GM21723 (cell line): ENCODE data around the gene UQCC3.
"Not testable (repeated sequence)": the region's sequence is repeated elsewhere in the genome, so short reads cannot be mapped to it uniquely, and the experiment has no call there.

Source experiments
- ATAC-seq: cut with Tn5 transposase; IDR thresholded peaks from one replicate; pipeline ENCODE4 v1.9.1; 2021; ENCODE audit warnings: mild to moderate bottlenecking, moderate library complexity; ENCODE audit not compliant: unreplicated experiment

Gene UQCC3

GRCh38 chr11:62665599-62666258 is 5.7 kb upstream of the UQCC3 start:
- ATAC-seq: peak; percentile 20

- ATAC-seq: no peak
These were observed 5.1 kb upstream of the UQCC3 start for GRCh38 chr11:62666259-62666926.

- ATAC-seq: no peak
These were observed 4.0 kb upstream of the UQCC3 start for GRCh38 chr11:62667460-62667859.

- ATAC-seq: no peak
These were observed 1.9 kb upstream of the UQCC3 start for GRCh38 chr11:62669420-62670161.

GRCh38 chr11:62671236-62671607 is 251 bp upstream of the UQCC3 start:
- peak; percentile 16 for ATAC-seq

GRCh38 chr11:62673196-62673525 is 1.7 kb downstream of the UQCC3 start:
- ATAC-seq: no peak

- not testable (repeated sequence) for ATAC-seq
These were observed 3.9 kb downstream of the UQCC3 start for GRCh38 chr11:62675415-62675814.

GRCh38 chr11:62676698-62677097 is 5.2 kb downstream of the UQCC3 start:
- ATAC-seq: no peak

GRCh38 chr11:62677156-62677555 is 5.7 kb downstream of the UQCC3 start:
- ATAC-seq: no peak

GRCh38 chr11:62677714-62678113 is 6.2 kb downstream of the UQCC3 start:
- no peak for ATAC-seq

- no peak for ATAC-seq
These were observed 6.9 kb downstream of the UQCC3 start for GRCh38 chr11:62678433-62678769.

GRCh38 chr11:62678770-62679696 is 7.6 kb downstream of the UQCC3 start, which contains the start of gene UBXN1:
Gene UBXN1 (minus strand): TSS chr11:62679073. CDS start chr11:62678923, 150 bp downstream.
- ATAC-seq: peak; percentile 77

- ATAC-seq: no peak
These were observed 9.4 kb downstream of the UQCC3 start for GRCh38 chr11:62680825-62681240.

GRCh38 chr11:62682518-62682917 is 11.0 kb downstream of the UQCC3 start:
- ATAC-seq: no peak

GRCh38 chr11:62687508-62688396 is 16.3 kb downstream of the UQCC3 start:
- ATAC-seq: no peak

- no peak for ATAC-seq
These were observed 17.0 kb downstream of the UQCC3 start for GRCh38 chr11:62688491-62688890.

GRCh38 chr11:62689421-62690183 is 18.1 kb downstream of the UQCC3 start, which contains the start of gene LRRN4CL:
Gene LRRN4CL (minus strand): TSS chr11:62689530. CDS start chr11:62688508, 1,022 bp downstream.
- no peak for ATAC-seq

- ATAC-seq: not testable (repeated sequence)
These were observed 22.2 kb downstream of the UQCC3 start for GRCh38 chr11:62693624-62694023.
